Measurements from ENCODE around the gene AMZ1.

AMZ1 gene

GRCh38 chr7:2687881-2688318 is at the start of gene AMZ1:
Gene AMZ1 (plus strand): TSS chr7:2688202. CDS start chr7:2700452, 12,250 bp downstream.
- no peak for DNase-seq

DNA sequence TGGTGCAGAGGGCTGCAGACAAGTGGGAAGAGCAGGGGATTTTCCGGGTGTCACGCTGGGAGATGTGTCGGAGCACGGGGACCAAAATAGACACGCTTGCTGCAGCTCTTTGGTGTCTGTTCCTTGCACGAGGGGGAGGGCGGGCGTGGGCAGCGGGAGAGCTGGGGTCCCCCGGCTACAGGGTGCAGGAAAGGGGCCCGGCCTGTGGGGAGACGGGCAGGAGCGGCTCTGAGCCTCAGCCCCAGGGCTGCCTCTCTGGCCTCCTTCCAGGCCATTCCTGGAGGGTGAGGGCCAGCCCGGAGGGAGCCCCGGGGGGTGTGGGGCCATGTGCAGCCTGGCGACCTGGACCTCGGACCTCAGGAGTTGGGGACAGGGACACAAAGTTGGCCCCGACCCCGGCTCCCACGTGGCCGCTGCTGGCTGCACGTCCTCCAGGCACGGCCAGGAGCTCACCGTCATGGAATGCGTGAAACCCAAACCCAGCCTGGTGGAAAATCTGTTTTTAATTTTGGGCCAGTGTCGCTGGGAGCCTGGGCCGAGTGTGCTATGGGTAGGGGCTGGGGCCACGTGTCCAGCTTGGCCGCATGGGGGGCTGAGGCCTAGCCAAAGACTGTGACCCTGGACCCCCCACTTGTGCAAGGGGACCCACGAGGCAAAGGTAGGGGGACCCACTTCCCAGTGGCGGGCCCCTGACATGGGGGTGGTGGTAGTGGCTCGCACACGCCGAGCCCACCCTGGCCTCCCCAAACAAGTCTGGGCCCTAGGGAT is 49.6 kb upstream of the AMZ1 start:
- DNase-seq = no peak

- no peak for DNase-seq
These were observed 48.8 kb upstream of the AMZ1 start for GRCh38 chr7:2639181-2639681.

DNA sequence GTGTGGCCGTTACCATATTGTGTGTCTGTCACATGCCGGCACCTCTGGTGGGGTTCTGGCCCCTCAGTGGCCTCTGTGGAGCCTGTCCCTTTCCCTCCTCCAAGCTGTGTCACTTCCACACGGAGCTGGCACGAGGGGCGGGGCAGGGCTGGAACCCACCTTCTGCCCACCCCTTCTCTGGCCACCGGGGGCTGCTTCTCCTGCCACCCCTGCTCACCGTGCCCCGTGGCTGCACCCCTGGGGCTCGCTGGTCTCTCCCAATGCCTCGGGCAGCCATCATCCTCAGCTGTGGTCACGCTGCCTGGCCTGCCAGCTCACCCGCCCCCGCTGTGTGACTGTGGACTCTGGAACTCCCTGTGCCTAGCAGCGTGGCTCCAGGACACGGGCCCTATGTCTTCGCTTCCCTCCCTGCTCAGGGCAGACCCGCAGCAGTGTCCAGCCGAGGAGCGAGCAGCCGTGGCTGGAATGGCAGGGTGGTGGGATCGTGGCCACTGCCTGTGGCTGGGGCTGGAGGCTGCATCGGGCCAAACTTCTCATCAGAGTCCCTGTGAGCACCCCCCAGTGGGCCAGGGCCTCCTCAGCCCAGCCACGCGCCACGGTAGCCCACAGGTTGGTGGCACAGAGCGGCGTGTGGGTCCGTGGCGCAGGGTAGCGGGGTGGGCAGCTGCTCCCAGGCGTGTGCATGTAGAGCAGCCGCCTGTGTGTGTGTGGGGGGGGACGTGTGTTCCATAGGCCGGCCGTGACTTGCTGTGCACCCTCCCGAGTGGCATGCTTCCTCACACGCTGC is 48.1 kb upstream of the AMZ1 start:
- DNase-seq = no peak

DNA sequence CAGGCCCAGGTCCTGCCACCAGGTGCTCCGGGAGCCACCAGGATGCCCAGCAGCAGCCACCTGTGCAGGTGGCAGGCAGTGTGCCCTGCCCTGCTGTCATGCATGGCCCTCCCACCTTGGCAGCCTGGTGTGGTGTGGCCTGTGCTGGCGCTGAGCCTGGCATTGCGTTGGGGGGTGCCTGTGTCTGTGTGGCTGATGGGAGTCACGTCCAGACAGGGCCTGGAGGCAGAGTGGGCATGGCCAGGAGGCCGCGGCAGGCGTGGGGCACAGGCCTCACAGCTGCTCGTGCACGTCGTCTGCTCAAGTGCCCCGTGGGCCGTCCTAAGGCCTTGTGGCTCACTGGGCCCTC is 47.5 kb upstream of the AMZ1 start:
- DNase-seq = no peak

DNA sequence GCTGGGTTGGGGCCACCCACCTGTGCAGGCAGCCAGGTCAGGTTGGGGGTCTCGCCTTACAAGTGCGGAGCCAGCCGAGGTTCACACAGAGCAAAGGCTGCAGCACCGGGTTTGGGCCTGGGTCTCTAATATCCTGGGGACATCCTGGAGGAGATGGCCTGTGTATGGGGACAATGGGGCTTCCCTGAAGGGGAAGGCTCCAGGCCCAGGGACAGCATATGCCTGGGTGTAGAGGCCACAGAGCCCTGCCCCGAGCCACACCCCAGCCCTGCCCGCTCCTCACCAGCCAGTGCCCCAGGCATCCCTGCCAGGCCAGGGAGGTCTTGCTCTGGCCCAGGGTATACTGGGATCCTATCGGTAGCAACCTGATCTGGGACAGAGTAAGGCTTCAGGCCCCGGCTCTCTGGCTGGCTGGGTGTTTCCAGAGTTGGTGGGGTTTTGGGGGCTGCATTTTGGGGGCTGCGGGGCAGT is 47.1 kb upstream of the AMZ1 start:
- no peak for DNase-seq

- DNase-seq = peak; percentile 13
These were observed 46.3 kb upstream of the AMZ1 start for GRCh38 chr7:2641406-2642393.

DNA sequence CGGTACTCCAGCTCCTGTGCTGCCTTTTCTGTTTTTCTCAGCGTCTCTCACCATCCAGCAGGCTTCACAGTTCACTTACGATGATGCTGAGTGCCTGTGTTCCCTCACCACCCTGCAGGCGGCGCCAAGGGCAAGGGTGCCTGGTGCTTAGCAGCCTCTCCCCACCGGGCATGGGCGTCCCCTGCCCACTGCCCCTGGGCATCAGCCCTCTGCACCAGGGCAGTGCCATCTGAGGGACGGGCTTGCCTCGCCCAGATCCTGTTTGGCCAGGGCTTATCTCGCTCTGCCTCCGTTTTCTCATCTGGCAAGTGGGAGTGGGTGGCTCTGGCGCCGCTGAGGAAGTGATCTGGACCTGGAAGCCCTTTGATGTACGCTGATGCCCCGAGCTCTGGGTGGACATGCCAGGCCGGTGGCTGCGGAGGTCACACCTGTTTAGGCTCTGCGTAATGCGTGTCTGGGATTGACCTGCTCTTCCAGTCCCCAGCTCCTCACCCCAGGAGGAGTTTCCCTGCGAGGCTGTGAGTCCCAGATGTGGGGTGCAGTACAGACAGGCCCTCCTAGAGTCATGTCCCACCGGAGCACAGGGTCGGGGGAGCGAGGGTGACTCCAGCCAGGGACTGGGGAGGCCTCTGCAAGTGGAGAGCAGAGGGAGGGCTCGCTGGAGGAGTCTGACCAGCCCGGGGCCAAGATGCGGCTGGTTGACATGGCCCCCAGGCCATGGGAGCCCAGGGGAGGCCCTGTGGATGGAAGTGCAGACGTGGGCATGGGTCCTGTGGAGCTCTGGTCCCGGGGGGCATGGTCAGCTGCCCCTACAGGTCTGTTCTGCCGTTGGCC is 44.4 kb upstream of the AMZ1 start:
- no peak for DNase-seq

DNA sequence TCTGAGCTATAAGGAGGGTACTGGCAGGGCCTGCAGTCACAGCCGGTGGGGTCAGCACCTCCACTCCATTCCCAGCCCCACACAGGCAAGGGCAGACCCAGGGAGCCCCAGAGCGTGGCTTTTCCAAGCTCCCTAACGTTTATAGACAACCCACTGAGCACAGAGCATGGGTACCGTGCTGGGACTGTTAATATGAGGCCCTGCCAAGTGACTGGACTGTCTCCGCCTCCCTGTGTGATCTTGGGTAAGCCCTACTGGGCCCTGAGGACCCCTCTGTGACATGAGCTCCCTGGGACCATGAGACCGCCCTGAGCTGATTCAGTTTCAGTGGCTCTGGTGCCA is 43.8 kb upstream of the AMZ1 start:
- DNase-seq = no peak

DNA sequence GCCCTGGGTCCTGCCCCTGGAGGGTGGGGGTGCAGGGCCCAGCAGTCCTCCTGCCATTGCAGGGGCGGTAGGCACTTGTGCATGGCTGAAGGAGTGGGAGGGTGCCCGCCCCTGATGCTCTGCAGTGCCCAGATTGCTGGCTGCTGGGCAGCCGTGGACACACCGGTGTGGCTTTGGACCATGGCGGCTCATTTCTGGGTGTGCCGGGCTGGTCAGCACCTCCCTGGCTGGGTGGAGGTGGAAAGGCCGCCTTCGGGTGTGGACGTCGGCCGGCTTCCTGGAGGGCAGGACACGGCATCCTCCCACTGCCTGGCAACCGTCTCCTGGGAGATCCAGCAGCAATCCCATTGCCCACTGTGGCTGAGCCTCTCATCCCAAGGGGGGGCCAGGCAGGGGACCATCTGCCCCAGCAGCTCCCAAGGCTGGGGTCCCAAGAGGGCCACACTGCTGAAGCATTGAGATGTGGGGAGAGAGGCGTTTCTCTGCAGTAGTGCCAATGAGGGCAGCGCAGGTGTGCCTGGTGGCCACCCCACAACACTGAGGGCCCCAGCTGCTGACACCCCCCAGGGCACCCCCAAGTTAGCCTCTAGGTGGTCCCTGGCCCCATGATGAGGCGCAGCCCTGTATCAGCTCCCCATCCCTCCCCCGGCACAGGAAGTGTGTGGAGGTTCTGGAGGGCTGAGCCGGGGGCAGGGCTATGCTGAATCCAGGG is 43.3 kb upstream of the AMZ1 start:
- no peak for DNase-seq

GRCh38 chr7:2645274-2645868 is 42.6 kb upstream of the AMZ1 start:
- peak; percentile 15 for DNase-seq

- DNase-seq = no peak
These were observed 41.7 kb upstream of the AMZ1 start for GRCh38 chr7:2646336-2646679.

DNA sequence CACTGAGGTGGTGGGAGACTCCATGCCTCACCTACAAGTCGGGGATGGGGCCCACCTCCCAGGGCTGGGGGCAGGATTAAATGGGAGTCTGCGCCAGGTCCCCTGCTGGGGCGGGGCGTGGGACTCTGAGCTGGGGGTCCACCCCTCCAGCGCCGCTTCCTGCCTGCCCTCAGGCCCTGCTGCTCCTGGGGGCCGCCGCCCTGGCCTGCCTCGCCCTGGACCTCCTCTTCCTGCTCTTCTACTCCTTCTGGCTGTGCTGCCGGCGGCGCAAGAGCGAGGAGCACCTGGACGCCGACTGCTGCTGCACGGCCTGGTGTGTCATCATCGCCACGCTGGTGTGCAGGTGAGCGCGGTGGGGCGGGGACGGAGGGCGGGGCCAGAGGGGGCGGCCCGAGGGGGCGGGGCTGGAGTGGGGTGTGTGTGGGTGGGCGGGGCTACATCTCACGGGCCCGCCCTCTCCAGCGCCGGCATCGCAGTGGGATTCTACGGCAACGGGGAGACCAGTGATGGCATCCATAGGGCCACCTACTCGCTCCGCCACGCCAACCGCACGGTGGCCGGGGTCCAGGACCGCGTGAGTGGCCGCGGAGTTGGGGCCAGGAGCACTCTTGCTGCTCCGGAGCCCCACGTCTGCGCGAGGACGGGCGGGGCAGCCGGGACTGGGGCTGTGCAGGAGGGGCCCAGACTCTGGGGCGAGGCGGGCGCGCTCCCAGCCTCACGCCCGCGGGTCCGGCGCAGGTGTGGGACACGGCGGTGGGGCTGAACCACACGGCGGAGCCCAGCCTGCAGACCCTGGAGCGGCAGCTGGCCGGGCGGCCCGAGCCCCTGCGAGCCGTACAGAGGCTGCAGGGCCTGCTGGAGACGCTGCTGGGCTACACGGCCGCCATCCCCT is 41.1 kb upstream of the AMZ1 start:
- DNase-seq = no peak

- DNase-seq = no peak
These were observed 40.3 kb upstream of the AMZ1 start for GRCh38 chr7:2647594-2648172.

GRCh38 chr7:2649139-2649838 is 38.7 kb upstream of the AMZ1 start:
- no peak for DNase-seq

DNA sequence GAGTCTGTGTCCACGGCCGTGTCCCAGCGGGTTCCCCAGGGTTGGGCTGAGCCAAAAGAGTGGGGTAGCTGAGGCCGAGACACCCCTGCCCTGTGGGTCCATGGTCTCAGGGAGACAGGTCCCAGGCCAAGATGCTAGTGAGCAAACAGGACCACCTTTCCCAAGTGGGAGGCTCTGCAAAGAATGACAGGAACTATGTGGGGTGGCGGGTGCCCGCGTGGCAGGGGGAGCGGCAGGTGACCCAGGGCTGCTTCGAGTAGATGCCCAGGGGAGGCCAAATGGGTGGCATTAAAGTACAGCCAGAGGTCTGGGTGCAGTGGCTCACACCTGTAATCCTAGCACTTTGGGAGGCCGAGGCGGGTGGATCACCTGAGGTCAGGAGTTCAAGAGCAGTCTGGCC is 38.0 kb upstream of the AMZ1 start:
- DNase-seq = no peak

DNA sequence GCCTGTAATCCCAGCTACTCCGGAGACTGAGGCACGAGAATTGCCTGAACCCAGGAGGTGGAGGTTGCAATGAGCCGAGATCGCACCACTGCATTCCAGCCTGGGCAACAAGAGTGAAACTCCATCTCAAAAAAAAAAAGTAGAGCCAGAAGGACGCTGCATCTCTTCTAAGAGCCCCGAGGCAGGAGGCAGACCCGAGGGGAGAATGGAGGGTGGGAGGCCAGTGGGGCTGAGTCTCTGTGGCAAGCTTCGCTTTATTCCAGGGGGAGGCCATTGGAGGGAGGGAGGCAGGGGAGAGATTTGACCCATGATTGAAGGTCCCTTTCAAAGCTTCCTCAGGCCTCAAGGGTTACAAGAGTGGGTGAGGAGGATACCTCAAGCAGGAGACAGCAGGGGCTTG is 37.6 kb upstream of the AMZ1 start:
- no peak for DNase-seq

DNA sequence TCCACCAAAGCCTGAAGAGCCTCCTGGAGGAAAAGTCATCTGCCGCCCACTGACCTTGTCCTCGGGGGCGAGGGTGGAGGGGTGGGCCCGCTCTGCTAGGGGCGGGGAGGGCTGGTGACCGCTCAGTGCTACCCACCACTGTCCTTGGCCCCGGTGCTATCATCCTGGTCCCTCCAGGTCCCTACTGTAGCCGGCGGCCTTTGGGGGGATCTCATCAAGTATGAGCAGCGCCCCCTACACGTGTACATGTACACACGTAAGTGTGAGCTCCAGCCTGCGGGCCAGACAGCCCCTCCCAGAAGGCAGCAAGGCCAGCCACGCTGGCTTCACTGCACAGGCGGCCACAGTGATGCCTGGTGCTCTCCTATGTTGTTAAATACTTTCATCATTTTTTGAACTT is 36.7 kb upstream of the AMZ1 start:
- DNase-seq = peak; percentile 19

Data from OCI-M1 (cell line).